GM18868 (cell line): ENCODE data around the gene RGS3.

Source experiments
- ATAC-seq: cut with Tn5 transposase; IDR thresholded peaks from one replicate; pipeline ENCODE4 v1.9.1; 2021; ENCODE audit warnings: mild to moderate bottlenecking, moderate library complexity; ENCODE audit not compliant: unreplicated experiment

The RGS3 gene

GRCh38 chr9:113568571-113569321, 105.2 kb downstream of the RGS3 start:
- no peak for ATAC-seq

- ATAC-seq: no peak
Measured at GRCh38 chr9:113569472-113570060, 106.0 kb downstream of the RGS3 start.

- ATAC-seq: no peak
Measured at GRCh38 chr9:113570106-113570505, 106.6 kb downstream of the RGS3 start.

DNA sequence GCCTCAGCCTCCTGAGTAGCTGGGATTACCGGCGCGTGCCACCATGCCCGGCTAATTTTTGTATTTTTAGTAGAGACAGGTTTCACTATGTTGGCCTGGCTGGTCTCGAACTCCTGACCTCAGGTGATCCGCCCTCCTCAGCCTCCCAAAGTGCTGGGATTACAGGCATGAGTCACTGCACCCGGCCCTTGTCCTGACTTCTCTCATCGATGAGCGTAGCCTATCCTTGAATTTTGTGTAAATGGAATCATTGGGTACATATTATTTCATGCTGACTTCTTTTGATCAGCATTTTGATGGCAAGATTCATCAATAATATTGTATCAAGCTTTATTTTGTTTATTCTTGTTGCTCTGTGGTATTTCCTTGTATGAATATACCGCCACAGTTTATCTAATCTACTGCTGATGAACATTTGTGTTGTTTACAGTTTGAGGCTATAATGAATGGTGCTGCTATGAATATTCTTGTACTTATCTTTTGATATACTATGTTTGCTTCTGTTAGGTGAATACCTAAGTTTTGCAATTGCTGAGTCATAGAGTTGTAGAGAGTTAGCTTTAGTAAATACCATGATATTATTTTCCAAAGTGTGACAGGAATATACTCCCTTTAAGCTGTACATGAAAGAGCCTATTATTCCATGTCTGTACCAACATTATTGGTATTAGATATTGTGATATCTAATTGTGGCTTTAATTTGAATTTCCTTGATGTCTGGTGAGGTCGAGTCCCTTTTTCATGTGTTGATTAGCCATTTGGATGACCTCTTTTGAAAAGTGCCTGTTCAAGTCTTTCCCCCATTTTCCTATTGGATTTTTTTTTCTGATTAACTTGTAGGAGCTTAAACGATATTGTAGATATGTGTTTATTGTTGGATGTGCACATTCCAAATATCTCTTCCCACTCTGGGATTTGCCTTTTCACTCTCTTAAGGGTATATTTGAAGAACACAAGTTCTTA, 107.5 kb downstream of the RGS3 start:
- no peak for ATAC-seq

- no peak for ATAC-seq
Measured at GRCh38 chr9:113572076-113572861, 108.7 kb downstream of the RGS3 start.

DNA sequence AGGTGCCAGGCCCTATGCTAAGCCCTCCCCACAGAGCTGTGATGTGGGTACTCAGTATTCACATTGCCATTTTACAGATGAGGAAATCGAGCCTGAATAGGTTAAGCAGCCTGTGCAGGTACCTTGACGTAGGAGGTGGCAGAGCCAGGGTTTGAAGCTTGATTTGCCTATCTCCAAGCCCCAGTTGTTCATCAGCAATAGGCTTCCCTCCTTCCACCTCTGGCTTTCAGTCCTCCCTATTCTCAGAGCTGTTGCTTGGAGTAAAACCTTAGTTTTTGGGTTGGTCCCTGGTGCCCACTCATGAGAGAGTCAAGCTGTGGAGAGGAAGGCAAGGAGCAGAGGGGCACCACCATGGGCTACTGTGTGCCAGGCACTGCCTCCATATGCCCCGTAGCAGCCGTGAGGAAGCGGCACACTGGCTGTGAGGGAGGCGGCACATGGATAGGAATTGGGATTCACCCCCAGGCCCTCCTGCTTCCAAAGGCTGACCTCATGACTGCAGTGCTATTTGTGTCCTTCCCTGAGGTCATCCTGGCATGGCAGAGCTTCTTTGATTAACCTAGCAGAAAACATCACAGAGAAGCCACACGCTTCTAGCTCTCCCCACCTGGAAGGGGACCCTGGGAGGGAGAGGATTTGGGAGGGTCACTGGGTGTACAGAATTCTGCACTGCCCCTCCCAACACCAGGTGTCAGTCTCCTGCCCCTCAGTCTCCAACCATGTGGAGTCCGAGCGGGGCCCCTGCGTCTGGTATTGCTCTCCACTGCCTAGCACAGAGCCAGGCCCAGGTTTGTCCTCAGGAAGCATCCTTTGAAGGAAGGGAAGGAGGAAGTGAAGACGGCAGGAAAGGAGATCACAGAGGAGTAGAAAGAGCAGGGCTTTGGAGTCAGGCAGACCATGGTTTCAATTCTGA, 109.8 kb downstream of the RGS3 start:
- ATAC-seq: no peak

- ATAC-seq: no peak
Measured at GRCh38 chr9:113573959-113574352, 110.4 kb downstream of the RGS3 start.

GRCh38 chr9:113574441-113575262, 111.1 kb downstream of the RGS3 start:
- ATAC-seq: no peak

GRCh38 chr9:113577525-113578261, 114.2 kb downstream of the RGS3 start:
- ATAC-seq: no peak

DNA sequence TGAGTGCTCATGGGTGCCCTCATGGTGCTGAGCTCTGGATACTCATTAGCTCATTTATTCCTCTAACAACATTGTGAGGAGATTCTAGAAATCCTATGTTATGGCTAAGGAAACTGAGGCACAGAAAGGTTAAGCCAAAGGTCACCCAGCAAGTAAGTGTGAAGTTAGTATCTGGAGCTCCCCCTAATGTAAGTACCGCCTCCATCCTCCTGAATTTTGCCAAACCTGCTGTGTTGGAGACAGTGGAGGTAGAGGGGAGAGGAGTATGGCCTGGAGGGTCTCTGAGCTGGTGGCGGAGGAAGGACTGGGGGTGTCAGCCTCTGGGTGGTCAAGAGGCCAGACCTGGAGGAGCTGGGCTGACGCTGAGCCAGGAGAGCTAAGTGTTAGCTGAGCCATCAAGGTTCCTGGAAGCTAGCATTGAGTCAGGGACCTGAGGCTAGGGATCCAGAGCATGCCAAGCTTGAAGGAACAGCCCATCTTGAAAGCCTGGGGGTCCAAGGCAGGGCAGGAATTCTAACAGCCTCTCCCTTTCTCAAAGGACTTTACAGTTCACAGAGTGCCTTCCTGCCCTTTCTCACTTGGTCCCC, 114.8 kb downstream of the RGS3 start:
- no peak for ATAC-seq

DNA sequence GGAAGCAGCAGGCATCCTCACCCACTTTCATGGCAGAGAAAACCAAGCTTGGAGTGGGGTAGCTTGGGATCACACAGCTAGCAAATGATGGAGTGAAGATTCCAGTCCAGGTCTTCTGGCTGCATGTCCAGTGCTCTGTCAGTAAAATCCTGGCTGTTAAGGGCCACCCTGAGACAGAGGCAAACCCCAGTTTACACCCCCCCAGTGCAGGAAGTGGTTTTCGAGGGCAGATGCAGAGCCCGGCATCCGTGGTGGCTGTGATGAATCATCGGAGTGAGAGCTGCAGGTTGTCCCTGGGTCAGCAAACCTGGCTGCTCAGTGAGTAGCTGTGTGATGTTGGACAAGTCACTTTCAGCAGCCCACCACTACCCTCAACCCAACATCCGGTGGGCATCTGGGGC, 115.4 kb downstream of the RGS3 start:
- ATAC-seq: peak; percentile 54

- ATAC-seq: no peak
Measured at GRCh38 chr9:113579283-113580040, 115.9 kb downstream of the RGS3 start.

- ATAC-seq: peak; percentile 19
Measured at GRCh38 chr9:113580041-113580953, 116.8 kb downstream of the RGS3 start.

GRCh38 chr9:113580954-113581311, 117.4 kb downstream of the RGS3 start:
- ATAC-seq: no peak

- peak; percentile 74 for ATAC-seq
Measured at GRCh38 chr9:113581865-113582697, 118.6 kb downstream of the RGS3 start.
